ENCODE results near the gene CCER1.
"Not testable (repeated sequence)": the region's sequence is repeated elsewhere in the genome, so short reads cannot be mapped to it uniquely, and the experiment has no call there.

The CCER1 gene

GRCh38 chr12:90954921-90955320 is at the start of gene CCER1:
Gene CCER1 (minus strand): TSS chr12:90955176. CDS start chr12:90954742, 434 bp downstream.
- DNase-seq: no peak

GRCh38 chr12:91003737-91004136 is 48.8 kb upstream of the CCER1 start:
- no peak for DNase-seq

DNA sequence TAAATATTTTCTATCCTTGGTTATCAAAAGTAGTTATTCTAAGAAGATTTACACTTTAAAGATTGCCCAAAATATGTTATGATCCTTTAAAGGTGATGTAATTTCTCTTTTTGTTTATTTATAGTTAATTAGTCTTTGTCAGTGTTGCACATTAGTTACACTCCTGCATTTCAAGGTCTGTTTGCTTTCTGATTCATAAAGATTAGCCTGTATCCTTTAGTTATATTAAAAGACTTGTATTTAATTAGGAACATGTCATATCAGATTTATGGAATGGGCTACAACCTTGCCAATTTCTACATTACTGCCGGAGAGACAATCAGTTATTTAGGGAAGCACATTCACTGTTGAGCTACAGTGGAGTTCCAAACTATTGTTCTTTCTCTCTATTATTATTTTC is 46.3 kb upstream of the CCER1 start:
- no peak for DNase-seq

DNA sequence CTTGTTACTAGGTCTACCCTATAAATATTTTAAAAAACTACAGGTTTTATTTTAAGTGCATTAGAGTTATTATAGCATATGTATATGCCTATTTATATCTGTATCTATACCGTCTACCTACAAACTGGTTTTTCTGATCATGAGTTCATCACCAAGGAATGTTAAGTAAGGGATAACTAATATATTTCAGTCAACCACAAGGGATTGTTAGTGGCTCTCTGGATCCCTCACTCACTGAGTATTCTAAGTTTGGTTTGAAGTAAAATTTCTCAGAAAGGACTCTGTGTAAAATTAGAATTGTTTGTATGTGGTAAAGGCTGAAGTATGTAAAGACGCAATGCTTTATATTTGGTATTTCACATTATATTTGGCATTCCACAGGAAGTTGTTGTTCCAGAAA is 45.0 kb upstream of the CCER1 start:
- DNase-seq: no peak

DNA sequence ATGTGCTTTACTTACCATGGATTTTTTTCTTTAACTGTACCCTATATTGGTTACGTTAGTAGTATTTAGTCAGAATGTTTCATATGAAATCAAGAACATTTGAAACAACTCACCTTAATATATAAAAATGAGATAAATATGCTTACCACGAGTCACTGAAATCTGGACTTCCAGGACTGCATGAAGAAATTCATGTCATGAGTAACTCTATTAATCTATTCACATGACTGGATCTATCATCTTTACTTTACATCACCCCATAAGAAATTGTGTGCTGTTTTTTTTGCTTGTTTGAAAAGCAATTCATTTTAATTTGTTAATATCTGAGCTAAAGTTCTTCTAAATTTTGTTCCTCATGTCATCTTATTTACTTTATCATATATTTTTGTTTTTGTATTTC is 44.6 kb upstream of the CCER1 start:
- no peak for DNase-seq

DNA sequence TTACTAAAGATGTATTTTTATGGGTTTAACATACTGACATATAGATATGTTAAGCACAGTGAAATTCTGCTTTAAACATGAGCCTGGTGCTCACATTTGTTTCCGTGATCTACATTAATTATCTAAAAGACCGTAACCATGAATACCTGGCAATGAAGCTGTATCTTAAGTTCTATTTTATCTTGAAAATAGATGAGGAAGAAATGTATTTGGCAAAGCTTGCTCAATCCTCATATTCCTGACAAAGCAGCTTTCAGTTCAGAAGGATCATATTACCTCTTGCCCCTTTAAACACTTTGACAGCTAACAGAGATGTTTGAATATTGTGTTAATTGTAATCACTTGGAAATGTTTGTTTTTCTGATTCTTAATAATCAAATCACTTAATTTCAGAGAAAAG is 40.0 kb upstream of the CCER1 start:
- no peak for DNase-seq

DNA sequence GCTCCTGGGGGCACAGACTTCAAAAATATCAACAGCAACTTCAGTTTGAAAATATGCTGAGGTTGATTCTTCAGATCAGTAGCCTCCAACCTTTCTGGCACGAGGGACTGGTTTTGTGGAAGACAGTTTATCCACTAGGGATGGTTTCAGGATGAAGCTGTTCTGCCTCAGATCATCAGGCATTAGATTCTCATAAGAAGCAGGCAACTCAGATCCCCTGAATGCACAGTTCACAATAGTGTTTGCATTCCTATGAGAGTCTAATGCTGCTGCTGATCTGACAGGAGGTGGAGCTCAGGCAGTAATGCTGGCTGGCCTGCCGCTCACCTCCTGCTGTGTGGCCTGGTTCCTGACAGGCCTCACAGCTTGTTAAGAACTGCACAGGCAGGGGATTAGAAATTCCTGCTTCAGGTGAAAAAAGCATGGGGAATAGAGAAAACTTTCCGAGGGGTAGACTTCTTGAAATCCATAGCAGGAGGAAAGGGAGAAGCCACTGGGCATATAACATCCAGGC is 37.0 kb upstream of the CCER1 start:
- DNase-seq: no peak

- no peak for DNase-seq
Observed at GRCh38 chr12:90990611-90991010, 35.6 kb upstream of the CCER1 start.

- no peak for DNase-seq
Observed at GRCh38 chr12:90989686-90990111, 34.7 kb upstream of the CCER1 start.

- no peak for DNase-seq
Observed at GRCh38 chr12:90987520-90987919, 32.5 kb upstream of the CCER1 start.

DNA sequence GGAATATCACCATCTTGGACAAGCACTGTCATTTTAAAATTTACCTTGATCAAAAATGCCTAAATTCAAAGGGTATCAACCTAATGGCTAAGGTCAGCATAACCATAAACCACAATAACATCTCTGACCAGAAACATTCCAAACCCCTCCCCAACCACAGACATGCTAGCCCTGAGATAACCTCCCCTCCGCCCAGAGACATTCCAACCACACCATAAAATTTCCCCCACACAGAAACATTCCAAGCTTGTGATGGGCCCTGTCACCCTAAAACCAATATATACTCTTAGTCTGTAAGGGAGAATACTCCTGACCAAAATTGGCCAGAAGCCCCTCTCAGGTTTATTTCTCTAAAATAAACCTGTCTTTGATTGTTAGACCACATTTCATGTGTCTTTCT is 32.1 kb upstream of the CCER1 start:
- no peak for DNase-seq

DNA sequence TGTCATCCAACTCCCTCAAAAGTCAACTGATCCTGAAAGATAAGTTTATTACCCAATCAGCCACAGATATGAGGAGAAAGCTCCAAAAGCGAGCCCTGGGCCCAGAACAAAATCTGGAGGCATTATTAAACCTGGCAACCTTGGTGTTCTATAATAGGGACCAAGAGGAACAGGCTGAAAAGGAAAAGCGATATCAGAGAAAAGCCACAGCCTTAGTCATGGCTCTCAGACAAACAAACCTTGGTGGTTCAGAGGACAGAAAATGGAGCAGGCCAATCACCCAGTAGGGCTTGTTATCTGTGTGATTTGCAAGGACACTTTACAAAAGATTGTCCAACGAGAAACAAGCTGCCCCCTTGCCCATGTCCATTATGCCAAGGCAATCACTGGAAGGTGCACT is 30.4 kb upstream of the CCER1 start:
- DNase-seq: not testable (repeated sequence)

GRCh38 chr12:90984114-90984513 is 29.1 kb upstream of the CCER1 start:
- DNase-seq: no peak

GRCh38 chr12:90982170-90982569 is 27.2 kb upstream of the CCER1 start:
- no peak for DNase-seq

GRCh38 chr12:90979951-90980350 is 25.0 kb upstream of the CCER1 start:
- DNase-seq: no peak

DNA sequence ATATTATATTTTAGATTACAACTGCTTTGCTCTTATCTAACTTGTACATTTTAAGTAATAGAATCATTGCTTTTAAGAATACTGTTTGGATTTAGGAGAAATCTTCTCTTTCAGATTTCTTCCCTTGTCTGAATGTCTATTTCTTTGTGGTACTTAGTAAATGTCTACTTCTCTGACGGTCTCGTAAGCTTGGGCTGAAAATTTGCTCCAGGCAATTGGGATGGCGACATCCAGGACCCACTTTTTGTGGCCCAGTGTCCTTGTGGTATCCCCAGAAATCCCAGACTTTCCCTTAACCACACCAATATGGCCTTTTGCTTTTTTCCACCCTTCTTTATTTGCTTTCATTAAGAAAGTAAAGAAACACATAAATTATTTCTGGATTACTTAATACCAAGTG is 24.0 kb upstream of the CCER1 start:
- DNase-seq: no peak

GRCh38 chr12:90978117-90978770 is 23.3 kb upstream of the CCER1 start:
- peak in 1 of 2 experiments; percentile 35 for DNase-seq

- DNase-seq: no peak
Observed at GRCh38 chr12:90977224-90977623, 22.2 kb upstream of the CCER1 start.

- no peak for DNase-seq
Observed at GRCh38 chr12:90974286-90974685, 19.3 kb upstream of the CCER1 start.

DNA sequence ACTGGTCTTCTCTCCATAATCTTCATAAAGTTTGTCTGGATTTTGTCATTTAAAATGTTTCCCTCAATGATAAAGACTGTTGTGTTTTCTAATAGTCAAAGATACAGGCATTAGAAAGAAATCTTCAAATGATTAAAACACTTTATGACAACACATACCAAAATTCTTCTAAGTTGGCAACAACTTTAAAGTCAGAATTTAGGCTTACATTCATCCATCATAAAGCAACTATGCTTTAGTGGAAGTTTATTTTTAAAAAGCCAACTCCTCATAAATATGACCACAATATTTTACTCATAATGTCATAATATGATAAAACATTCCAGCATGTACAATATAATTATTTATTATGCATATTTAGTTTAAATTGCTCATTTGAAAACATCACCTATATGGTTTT is 17.2 kb upstream of the CCER1 start:
- no peak for DNase-seq

GRCh38 chr12:90970911-90971310 is 15.9 kb upstream of the CCER1 start:
- DNase-seq: no peak

DNA sequence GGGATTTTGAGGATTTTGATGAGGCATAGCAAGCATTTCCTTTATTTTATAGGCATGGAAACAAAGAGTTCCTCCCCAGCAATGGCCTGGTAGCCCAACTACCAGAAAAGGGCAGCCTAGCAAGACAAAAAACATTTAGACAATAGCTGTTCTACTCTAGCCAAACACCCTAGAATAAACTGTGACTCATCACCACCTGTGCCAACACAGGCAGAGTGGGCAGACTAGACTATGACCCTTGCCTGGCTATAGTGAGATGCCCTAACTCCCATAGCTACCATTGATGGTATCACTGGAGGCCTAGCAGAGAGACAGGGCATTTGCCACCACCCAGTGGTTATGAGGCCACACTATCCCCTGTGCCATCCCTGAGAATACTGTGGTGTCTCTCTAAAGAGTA is 15.5 kb upstream of the CCER1 start:
- DNase-seq: no peak

- no peak for DNase-seq
Observed at GRCh38 chr12:90969851-90970250, 14.9 kb upstream of the CCER1 start.

DNA sequence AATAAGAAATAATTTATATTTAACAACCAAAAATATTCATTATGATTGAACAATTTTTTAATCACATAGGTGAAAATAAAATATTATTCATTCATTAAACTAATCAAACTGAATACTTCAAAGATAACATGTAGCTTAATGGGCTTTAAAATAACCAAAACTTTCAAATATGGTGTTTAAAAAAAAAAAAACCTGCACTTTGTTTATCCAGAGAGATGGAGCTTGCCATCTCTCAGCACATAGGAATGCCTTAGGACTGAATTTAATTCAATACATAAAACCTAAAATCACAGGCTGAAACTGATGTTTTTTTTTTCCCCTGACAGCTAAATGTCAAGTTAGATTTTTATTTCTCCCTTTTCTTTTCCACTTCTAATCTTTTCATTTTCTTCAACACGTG is 14.4 kb upstream of the CCER1 start:
- DNase-seq: no peak

- no peak for DNase-seq
Observed at GRCh38 chr12:90965204-90965603, 10.2 kb upstream of the CCER1 start.

All from SW 1271 (cell line).